ENCODE measurements around the gene ARPC1B. TPM values are rescaled to one million over a fixed set of nuclear protein-coding genes. Genes with fewer than 3 reads are reported as not detected.
"Not testable (repeated sequence)": the region's sequence is repeated elsewhere in the genome, so short reads cannot be mapped to it uniquely, and the experiment has no call there.

Gene ARPC1B
- polyA plus RNA-seq, 1 donor from 2014 or later: 728 TPM

- Mint-ChIP-seq H3K27ac (peak overlapping the region; percentile 92 to 99 (median 96)), H3K4me1 (peaks cover 18 to 38% (median 25%) of the 10 kb centered on the region in 3 donors), H3K27me3 (no peaks in the 10 kb centered on the region), H3K36me3 (peaks cover 9% of the 10 kb centered on the region), H3K9me3 (peaks cover 0 to 2% (median 0%) of the 10 kb centered on the region in 3 donors), H3K4me3 (peak overlapping the region; percentile 73 to 88 (median 80))
Measured at GRCh38 chr7:99379043-99379577, 4.6 kb downstream of the ARPC1B start.

GRCh38 chr7:99379693-99380031, 5.1 kb downstream of the ARPC1B start:
- not testable (repeated sequence) for H3K9me3 Mint-ChIP-seq, H3K27me3 Mint-ChIP-seq, H3K36me3 Mint-ChIP-seq
- Mint-ChIP-seq H3K4me1 (peaks cover 23 to 40% (median 25%) of the 10 kb centered on the region in 3 donors), H3K27ac (peak overlapping the region; percentile 92 to 99 (median 96)), H3K4me3 (peak overlapping the region; percentile 73 to 88 (median 80))

- peaks cover 0 to 2% (median 0%) of the 10 kb centered on the region in 3 donors for H3K9me3 Mint-ChIP-seq
- peaks cover 9% of the 10 kb centered on the region for H3K36me3 Mint-ChIP-seq
- H3K4me1 Mint-ChIP-seq: peaks cover 23 to 40% (median 27%) of the 10 kb centered on the region in 3 donors
- H3K27me3 Mint-ChIP-seq: no peaks in the 10 kb centered on the region
- peak overlapping the region; percentile 73 to 88 (median 80) for H3K4me3 Mint-ChIP-seq
- peak overlapping the region; percentile 92 to 99 (median 96) for H3K27ac Mint-ChIP-seq
Measured at GRCh38 chr7:99380032-99380822, 5.7 kb downstream of the ARPC1B start.

- Mint-ChIP-seq H3K9me3 (peaks cover 0 to 2% (median 0%) of the 10 kb centered on the region in 3 donors), H3K4me1 (peaks cover 23 to 40% (median 27%) of the 10 kb centered on the region in 3 donors), H3K4me3 (peak overlapping the region; percentile 73 to 88 (median 80)), H3K27me3 (no peaks in the 10 kb centered on the region), H3K27ac (peak overlapping the region; percentile 92 to 99 (median 96)), H3K36me3 (peaks cover 9% of the 10 kb centered on the region)
Measured at GRCh38 chr7:99380823-99381663, 6.5 kb downstream of the ARPC1B start.

- Mint-ChIP-seq H3K4me1 (peaks cover 23 to 37% (median 27%) of the 10 kb centered on the region in 3 donors), H3K36me3 (peaks cover 9% of the 10 kb centered on the region), H3K9me3 (peaks cover 0 to 2% (median 0%) of the 10 kb centered on the region in 3 donors), H3K27me3 (no peaks in the 10 kb centered on the region), H3K4me3 (peak overlapping the region in 3 of 4 donors; percentile 73 to 83 (median 76)), H3K27ac (peak overlapping the region; percentile 92 to 99 (median 96))
Measured at GRCh38 chr7:99381664-99382075, 7.1 kb downstream of the ARPC1B start.

GRCh38 chr7:99383203-99383602, 8.7 kb downstream of the ARPC1B start:
- H3K4me1 Mint-ChIP-seq: peaks cover 21 to 31% (median 23%) of the 10 kb centered on the region in 3 donors
- H3K27me3 Mint-ChIP-seq: no peaks in the 10 kb centered on the region
- H3K4me3 Mint-ChIP-seq: peak overlapping the region in 2 of 4 donors; percentile 41 to 43
- peaks cover 0 to 2% (median 0%) of the 10 kb centered on the region in 3 donors for H3K9me3 Mint-ChIP-seq
- peaks cover 5% of the 10 kb centered on the region for H3K36me3 Mint-ChIP-seq
- peak overlapping the region in 2 of 3 donors; percentile 38 to 91 for H3K27ac Mint-ChIP-seq

- Mint-ChIP-seq H3K4me3 (peak overlapping the region in 2 of 4 donors; percentile 41 to 43), H3K27ac (peak overlapping the region; percentile 19 to 78 (median 38)), H3K27me3 (no peaks in the 10 kb centered on the region), H3K4me1 (peaks cover 20 to 31% (median 23%) of the 10 kb centered on the region in 3 donors), H3K9me3 (peaks cover 0 to 2% (median 0%) of the 10 kb centered on the region in 3 donors), H3K36me3 (peaks cover 7% of the 10 kb centered on the region)
Measured at GRCh38 chr7:99383791-99384370, 9.4 kb downstream of the ARPC1B start.

- Mint-ChIP-seq H3K27me3 (no peaks in the 10 kb centered on the region), H3K36me3 (peaks cover 4% of the 10 kb centered on the region), H3K4me1 (peaks cover 16 to 24% (median 17%) of the 10 kb centered on the region in 3 donors), H3K4me3 (peak overlapping the region in 2 of 4 donors; percentile 12 to 20), H3K9me3 (no peaks in the 10 kb centered on the region), H3K27ac (peak overlapping the region in 2 of 3 donors; percentile 19 to 78)
Measured at GRCh38 chr7:99384523-99384922, 10.0 kb downstream of the ARPC1B start.

- peak overlapping the region in 2 of 3 donors; percentile 23 to 57 for H3K27ac Mint-ChIP-seq
- no peaks in the 10 kb centered on the region for H3K27me3 Mint-ChIP-seq
- peaks cover 2% of the 10 kb centered on the region for H3K36me3 Mint-ChIP-seq
- H3K4me3 Mint-ChIP-seq: no peak overlapping the region
- no peaks in the 10 kb centered on the region for H3K9me3 Mint-ChIP-seq
- peaks cover 9 to 15% (median 10%) of the 10 kb centered on the region in 3 donors for H3K4me1 Mint-ChIP-seq
Measured at GRCh38 chr7:99385564-99385963, 11.0 kb downstream of the ARPC1B start.

GRCh38 chr7:99386584-99387238, 12.2 kb downstream of the ARPC1B start:
- Mint-ChIP-seq H3K27me3 (no peaks in the 10 kb centered on the region), H3K4me3 (peak overlapping the region in 2 of 4 donors; percentile 33 to 72), H3K9me3 (no peaks in the 10 kb centered on the region), H3K27ac (peak overlapping the region in 1 of 3 donors; percentile 86), H3K4me1 (peaks cover 2 to 8% (median 5%) of the 10 kb centered on the region in 3 donors), H3K36me3 (peaks cover 2% of the 10 kb centered on the region)

GRCh38 chr7:99387239-99387635, 12.7 kb downstream of the ARPC1B start:
- not testable (repeated sequence) for H3K4me1 Mint-ChIP-seq, H3K36me3 Mint-ChIP-seq, H3K27me3 Mint-ChIP-seq, H3K9me3 Mint-ChIP-seq
- H3K27ac Mint-ChIP-seq: peak overlapping the region in 1 of 3 donors; percentile 86
- peak overlapping the region in 1 of 4 donors; percentile 72 for H3K4me3 Mint-ChIP-seq

GRCh38 chr7:99387912-99388311, 13.4 kb downstream of the ARPC1B start:
- H3K4me3 Mint-ChIP-seq: no peak overlapping the region
- H3K36me3 Mint-ChIP-seq: peaks cover 3% of the 10 kb centered on the region
- no peaks in the 10 kb centered on the region for H3K27me3 Mint-ChIP-seq
- peaks cover 5 to 9% (median 8%) of the 10 kb centered on the region in 3 donors for H3K4me1 Mint-ChIP-seq
- no peak overlapping the region for H3K27ac Mint-ChIP-seq
- H3K9me3 Mint-ChIP-seq: no peaks in the 10 kb centered on the region

- Mint-ChIP-seq H3K4me1 (peaks cover 7 to 11% (median 9%) of the 10 kb centered on the region in 3 donors), H3K36me3 (peaks cover 3% of the 10 kb centered on the region), H3K27ac (no peak overlapping the region), H3K9me3 (no peaks in the 10 kb centered on the region), H3K4me3 (no peak overlapping the region), H3K27me3 (no peaks in the 10 kb centered on the region)
Measured at GRCh38 chr7:99389772-99390171, 15.2 kb downstream of the ARPC1B start.

Data from IgD-negative memory B cell (primary cell).